Hematopoietic multipotent progenitor cell treated with erythropoietin and hydrocortisone succinate and interleukin-3 and kit ligand, for 15 days (in vitro differentiated cells): ENCODE data around the gene CAV2.

Source experiments
- DNase-seq: peaks from one replicate; pipeline ENCODE4 v3.0.0-alpha.2; 2015; ENCODE audit warnings: low spot score

The CAV2 gene

DNA sequence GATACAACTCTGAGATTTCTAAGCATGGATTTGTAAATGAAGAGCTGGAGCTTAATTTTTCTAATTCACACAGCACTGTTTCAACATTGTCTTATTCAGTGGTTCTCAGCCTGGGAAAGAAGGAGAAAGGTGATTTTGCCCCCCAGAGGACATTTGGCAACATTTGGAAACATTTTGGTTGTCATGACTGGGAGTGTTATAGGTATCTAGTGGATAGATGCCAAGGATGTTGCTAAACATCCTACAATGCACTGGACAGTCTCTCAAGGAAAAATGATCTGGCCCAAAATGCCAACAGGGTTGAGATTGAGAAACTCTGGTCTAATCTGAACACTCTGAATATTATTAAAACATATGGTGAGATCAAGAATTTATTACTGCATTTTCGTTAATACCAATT is 3.8 kb upstream of the CAV2 start:
- DNase-seq = no peak

DNA sequence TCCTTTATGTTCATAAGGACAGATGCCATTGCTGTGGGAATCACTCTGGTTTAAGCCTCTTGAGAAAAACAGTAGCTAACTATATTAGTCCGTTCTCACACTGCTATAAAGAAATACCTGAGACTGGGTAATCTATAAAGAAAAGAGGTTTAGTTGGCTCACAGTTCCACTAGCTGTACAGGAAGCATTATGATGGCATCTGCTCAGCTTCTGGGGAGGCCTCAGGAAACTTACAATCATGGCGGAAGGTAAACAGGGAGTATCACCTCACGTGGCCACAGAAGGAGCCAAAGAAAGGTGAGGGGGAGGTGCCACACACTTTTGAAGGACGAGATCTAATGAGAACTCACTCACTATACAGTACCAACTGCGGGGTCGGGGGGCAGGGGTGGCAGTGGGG is 2.9 kb upstream of the CAV2 start:
- no peak for DNase-seq

DNA sequence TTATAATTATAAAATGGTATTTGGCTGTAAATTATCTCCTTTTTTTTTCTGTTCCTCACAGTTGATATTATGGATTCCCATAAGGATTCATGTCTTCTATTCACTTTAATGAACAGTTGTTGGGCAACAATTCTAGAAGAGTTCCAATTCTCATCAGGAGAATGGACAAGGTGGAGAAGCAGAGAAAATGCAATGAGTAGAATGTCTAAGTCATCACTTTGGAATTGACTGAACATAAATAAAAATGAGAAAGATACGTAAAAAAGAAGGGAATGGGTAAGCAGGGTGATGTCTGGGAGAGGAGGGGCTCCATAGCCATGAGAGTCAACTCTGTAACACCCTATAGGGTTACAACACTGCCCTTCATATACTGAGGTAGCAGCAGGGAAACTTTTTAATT is 1.8 kb upstream of the CAV2 start:
- no peak for DNase-seq

DNA sequence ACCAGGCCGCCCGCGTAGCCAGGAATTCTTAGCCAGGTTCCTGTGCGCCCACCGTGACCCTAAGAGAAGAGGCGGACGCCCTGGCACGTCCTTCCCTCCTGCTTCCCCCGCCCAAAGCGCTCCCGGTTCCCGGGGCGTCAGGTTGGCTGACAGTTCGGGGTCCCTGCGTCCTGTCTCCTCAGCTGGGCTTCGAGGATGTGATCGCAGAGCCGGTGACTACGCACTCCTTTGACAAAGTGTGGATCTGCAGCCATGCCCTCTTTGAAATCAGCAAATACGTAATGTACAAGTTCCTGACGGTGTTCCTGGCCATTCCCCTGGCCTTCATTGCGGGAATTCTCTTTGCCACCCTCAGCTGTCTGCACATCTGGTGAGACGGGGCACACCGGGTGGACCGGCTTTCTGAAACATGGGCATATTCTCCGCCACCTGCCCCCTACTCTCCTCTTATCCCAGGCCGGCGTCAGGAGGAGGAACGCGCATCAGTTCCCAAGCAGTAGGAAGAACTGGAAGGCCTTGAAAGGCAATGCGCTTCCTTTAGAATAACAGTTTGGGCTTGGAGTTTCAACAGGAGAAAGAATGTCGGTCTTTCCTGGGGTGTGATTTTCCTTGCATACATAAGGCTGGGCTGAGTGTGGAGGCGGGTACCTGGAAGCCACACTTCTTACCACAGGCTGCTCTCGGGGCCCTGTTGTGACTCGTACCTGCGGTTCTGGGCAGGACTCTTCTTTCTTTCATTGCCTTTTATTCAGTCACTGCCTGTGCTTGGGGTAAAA is 728 bp downstream of the CAV2 start:
- DNase-seq = no peak

DNA sequence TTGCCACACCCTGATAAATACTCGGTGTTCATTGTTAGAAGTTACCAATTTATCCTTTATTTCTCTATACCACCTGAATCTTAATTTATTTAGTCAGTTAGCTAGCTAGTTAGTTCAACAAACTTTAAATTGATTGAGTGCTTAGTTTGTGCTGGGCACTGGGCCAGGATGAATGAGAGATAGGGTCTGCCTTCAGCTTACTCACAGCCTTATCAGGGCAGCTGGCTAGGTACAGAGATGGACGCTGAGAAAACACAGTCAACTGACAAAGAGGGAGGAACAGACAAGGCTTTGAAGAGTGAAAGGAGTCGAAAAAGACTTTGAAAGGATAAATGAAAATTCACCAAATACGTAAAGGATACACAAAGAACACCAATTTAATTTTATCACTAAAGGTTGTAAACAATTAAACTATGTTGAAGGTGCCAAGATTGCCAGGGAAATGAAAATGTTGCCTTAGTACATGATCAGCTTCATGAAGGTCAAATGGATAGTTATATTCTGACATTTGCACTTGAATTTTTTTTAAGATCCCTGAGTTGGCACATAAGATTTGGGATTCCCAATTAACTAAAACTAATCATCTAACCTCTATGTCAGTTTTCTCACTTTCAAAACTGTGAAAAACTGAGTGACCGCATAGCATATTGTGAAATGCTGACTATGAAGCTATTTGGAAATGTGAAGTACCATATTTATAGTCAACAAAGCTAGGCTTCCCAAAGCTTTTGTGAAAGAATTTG is 2.1 kb downstream of the CAV2 start:
- no peak for DNase-seq

DNA sequence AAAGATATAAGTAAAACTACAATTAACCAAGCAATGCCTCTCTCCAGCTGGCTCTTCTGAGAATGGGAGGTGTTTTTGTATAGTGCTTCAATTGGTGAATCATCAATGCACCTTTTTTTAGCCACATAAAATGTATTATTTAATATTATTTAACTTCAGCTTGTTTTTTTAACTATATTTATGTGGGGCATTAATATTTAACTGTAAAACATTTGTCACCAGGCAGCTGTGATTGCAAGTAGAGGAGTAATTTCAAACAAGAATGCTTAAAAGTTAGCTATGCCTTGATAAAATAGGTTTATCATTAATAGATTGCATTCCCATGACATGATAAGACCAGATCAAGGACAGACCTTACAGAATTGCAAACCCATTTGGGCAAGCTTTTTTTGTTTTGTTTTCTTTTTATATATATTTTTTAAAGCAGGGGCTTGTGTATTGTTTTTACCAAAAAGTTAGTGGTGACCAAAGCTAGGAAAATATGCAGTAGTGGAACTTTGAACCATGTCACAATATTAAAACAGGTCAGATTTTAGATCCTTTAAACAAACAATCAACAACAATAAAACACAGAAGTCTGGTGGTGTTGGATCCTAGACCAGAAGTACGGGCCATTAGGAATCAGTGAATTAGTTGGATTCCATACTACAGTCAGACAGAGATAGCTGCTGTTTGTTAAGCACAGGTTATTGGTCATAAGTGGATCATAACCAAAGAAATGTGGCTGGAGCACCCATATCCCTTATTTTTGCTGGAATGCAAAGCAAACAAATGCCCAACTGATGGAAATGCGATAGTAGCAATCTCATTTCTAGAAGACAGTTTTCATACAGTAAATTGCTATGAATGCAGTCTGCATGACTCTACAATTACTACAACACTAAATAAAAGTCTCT is 2.9 kb downstream of the CAV2 start:
- no peak for DNase-seq

DNA sequence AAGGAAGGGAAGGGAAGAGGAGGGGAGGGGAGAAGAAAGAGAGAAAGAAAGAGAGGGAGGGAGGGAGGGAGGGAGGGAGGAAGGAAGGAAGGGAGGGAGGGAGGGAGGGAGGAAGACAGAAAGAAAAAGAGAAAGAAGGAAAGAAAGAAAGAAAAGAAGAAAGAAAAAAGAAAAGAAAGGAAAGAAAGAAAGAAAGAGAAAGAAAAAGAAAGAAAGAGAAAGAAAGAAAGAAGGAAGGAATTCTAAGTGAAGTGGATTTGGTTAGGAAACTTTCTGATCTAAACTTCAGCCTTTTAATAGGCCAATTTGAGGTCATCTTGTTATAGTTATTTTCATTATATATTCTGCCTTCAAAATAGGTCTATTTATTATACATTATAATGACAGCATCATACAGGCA is 4.3 kb downstream of the CAV2 start:
- no peak for DNase-seq

DNA sequence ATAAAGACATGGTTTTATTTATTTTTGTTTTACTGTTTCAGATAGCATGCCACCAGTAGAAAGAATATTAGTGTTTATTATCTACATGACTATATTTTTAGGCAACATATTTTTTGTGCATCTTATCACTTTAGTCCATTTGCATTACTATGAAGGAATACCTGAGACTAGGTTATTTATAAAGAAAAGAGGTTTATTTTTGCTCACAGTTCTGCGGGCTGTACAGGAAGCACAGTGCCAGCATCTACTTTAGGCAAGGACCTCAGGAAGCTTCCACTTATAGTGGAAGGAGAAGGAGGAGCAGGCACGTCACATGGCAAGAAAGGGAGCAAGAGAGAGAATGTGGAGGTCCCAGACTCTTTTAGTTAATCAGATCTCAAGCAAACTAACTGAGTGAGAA is 5.7 kb downstream of the CAV2 start:
- no peak for DNase-seq

DNA sequence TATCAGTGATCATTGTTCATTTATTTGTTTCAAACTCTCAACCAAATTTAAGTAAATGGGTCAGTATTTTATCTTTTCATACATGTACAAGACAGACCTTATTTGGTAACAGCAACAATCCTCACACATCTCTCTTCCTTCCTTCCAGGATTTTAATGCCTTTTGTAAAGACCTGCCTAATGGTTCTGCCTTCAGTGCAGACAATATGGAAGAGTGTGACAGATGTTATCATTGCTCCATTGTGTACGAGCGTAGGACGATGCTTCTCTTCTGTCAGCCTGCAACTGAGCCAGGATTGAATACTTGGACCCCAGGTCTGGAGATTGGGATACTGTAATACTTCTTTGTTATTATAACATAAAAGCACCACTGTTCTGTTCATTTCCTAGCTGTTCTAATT is 6.3 kb downstream of the CAV2 start:
- DNase-seq = no peak

DNA sequence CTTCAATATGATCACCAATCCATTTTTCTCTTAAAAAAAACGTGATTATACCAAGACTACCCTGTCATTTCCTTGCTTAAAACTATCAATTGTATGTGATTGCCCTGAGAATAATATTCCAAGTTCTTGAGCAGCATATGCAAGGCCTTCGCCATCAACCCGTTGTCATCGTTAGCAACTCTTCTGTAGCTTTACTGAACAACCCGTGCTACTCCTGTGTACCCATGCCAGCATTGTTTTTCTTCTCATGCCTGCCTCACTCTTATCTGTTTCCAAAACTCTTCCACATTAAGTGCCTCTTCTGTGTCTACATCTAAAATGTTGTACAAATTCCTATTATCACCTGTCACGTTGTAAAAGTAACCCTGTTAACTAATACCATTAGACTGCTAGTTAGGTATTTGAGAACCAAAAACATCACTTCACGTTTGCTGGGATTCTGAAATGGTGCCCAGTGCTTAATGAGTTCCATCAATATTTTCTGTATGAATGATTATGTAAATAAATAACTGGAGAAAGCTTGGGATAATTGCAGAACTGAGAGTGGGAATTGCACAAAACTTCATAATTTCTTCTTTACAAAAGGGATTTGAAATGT is 10.5 kb downstream of the CAV2 start:
- no peak for DNase-seq

DNA sequence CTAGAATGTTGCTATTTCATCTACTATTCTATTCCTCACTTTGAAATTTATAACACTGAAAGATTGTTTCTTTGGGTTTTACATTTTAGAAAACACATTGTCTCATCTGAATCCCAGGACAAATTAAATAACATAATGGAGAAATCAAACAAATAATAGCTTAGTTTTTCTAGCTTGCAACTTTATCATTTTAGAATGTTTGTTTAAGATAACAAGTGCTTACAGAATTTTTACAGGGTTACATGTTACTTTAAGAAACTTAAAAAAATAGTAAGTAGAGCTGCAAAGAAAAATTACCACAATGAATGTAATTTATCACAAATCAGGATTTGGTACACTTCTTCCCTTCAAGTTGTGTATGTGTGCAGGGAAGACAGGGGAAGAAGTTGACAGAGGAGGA is 11.3 kb downstream of the CAV2 start:
- DNase-seq = no peak

DNA sequence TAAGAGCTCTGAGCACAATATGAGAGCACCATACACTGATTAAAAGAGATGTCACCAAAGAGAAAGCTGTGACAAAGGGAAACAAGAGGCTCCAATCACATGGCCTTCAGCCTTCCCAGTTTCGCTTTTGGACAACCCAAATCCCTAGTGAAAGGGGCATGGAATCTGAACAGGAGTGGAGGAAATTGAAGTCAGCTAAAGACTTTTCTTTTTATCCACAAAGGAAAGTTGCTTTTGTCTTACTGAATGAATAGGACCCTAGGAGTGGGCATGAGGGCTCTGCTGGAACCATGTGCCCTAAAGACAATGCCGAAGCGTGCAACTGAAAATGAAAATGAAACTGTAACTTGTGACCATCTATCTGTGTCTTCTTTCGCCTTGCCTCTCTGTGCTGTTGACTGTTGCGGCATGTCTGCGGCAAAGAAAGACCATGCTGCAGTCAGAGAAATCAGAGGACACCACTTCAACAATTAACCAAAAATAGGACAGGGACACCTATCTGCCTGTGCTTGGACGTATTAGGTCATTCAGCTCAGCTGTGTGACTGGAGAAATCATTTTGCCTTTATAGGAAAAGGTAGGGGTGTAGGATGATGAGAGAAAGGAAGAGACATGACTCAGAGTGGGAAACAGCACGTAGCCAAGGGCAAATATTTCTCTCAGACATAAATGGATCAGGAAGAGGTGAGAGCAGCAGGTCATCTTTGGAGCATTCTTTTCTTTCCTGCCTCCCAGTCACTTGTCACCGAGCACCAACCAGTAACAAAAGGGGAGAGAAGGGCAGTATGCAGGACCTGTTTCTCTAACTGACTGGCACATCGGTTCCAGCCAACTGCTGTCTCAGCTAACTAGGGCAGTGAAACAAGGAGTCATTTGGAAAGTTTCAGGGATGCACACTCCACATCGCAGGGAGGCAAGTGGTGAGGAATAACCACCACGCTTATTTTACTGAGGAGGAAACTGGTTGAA is 12.3 kb downstream of the CAV2 start:
- DNase-seq = no peak

DNA sequence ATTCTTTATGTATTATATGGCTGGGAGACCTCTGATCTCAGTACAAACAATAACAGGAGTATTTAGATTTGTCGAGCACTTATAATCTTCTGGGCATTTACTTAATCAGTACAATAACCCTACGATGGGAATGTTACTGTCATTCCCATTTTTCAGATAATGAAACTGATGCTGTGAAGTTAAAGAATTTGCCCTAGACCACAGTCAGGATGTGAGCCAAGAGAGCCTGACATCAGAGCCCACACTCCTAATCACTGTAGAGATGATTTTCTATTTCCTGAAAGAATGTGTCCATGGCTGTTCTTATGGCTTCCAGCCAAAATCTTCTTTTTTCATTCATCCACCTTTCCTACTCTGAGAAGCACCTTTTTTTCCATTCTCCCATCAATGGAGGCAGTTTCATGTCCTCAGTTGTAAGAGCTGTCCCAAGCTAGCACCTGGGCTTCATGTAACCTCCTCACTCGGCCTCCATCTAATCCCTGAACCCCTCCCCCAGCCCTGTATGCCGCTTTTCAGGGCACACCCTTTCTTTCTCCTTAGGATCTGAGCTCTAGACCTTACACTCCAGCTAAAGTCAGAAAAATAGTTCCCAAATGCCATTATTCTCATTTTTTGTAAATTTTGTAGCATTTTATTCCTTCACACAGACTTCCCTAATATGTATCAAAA is 13.1 kb downstream of the CAV2 start:
- DNase-seq = no peak

DNA sequence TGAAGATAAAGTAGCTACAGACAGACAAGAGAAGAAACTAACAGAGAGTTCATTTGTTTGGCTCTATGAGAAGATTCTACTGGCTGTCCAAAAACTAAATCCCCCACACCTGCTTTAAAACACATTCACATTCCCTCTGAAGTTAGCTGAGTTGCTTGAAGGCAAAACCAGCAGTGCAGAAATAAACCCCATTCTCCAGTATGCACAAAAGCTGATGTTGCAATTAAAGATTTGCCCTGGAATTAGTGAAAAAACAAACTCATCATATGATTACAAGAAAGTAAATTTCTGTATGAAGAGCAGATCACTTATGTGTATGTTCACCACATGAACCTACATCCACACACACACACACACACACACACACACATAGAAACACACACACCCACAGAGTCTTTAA is 16.0 kb downstream of the CAV2 start:
- DNase-seq = no peak

DNA sequence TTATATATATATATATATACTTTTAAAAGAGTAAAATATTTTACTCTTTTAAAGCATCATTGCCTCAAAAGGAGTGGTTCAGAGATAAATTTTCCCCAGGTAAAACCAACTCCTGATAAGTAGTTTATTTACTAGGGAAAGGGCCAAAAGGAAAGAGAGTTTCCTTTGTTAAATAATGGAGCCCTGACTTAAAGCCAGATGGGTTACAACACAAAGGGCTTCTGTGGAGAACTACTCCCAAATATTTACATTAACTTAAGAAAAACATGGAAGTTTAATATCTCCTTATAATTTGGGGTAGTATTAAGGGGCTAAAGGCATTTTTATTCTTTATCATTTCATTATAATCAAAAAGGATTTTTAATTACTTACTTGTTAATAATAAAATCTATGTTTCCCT is 16.8 kb downstream of the CAV2 start:
- no peak for DNase-seq

DNA sequence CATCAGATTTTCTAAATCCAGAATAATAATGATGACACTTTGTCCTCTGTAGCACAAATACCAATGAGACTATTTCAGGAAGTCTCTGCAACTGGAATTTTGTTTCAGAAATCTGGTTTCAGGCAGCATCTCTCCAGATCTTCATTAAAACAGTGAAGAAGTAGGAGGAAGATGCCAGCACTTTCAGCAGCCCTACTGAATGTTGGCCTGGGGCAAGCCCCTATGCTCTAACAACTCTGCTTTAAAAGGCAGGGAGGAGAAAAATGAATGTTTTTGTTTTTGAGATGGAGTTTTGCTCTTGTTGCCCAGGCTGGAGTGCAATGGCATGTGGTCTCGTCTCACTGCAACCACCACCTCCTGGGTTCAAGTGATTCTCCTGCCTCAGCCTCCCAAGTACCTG is 18.1 kb downstream of the CAV2 start:
- no peak for DNase-seq

DNA sequence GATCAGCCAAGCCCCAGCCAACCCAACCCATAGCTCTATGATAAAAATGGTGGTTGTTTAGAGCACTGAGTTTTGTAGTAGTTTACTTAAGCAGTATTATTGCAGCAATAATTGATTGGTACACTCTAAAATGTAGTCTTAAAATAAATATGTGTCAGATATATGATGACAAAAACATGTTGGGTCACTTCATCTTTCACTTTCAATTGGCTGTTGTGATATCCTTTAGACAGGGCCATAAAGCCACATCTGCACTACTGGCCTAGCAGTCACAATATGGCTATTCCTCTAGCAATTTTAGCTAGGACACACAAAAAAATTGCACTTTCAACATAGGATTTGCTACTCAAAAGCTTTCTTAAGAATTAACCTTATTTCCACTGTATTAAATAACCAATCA is 19.4 kb downstream of the CAV2 start:
- DNase-seq = no peak

DNA sequence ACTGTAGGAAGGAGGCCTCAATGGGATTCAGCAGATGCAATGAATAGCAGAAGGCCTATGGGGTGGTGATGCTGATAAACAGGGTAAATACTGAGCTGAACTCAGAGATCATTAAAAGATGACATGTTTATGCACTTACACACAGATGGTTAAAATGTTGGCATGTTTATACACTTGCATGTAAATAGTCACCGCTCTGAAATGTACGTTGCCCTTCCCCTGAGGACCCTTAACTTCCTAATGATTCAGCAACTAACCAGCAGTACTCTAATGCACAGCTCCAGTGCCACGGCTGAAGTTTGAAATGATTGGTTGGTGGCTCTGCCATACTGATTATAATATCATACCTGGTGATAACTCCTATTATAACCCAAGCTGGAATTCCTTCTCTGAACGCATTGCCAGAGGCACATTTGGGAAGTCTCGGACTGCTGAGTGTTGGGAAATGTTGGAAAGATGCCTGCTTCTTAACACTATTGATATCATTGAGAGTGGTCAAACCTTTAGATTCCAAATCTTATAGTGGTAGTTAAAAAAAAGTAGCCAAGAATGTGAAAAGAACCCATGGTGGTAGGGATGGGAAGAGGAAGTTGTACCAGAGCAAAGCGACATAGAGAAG is 21.6 kb downstream of the CAV2 start:
- no peak for DNase-seq

DNA sequence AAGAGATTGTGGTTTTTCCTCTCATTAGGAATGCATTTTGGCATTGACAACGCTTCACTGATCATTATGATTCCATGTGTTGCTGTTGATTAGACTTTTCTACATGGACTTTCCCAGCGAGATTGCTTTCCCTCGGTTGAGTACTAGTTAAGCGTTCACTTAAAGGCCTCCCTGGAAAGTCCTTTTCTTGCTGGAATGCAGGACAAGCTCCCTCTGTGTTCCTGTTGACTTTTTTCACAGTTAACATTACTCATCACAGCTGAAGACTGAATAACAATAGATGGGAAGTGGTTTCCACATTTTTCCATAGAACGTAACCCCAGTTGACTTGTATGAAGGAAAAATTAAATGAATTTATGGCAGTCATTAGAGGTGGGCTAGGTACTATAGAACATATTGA is 22.7 kb downstream of the CAV2 start:
- no peak for DNase-seq

DNA sequence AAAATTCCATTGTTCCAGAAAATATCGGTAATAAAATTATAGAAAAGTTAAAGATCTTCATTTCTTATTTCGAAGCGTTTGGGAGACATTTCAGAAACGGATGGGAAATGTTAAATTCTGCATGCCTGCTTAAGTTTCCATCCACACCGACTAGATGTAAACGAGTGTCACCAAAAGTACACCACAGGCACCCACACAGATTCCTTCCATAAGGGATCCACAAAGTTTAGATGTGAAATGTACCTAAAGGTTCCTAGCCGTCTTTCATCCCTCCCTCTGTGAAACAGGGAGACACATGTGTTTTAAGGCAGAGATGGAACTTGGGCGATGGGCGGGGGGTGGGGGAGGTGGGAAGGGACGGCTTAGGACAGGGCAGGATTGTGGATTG is 24.7 kb downstream of the CAV2 start:
- no peak for DNase-seq
